HL-60 (cell line): ENCODE data around the gene WDFY1.

Experiments
- POLR2AphosphoS5 ChIP-seq: IDR thresholded peaks from 2 replicates; pipeline ENCODE4 v1.6.1; 2012; ENCODE audit warnings: low read depth
- TF ChIP-seq, protein P1 (sequence below): IDR thresholded peaks from one replicate; pipeline ENCODE4 v1.5.1; 2011; ENCODE audit warnings: low read length, control low read depth, inconsistent platforms; ENCODE audit not compliant: insufficient read depth

DNA sequence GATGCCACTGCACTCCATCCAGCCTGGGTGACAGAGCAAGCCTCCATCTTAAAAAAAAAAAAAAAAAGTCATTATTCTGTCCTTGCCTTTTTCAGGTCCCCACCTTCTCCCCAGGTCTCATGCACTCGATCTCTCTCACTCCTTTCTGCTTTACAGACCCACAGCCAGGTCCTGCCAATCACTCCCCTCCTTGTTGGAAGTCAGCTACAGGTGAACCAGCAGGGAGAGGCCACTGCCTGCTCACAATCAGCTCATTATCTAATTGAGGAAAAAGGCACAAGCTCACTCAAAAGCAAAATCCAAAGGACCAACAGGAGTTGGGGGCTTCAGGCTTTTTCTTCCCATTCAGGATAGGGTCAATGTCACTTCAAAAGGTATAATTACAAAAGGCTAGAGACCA is 2.0 kb downstream of the WDFY1 start:
- TF ChIP-seq, protein P1, sequence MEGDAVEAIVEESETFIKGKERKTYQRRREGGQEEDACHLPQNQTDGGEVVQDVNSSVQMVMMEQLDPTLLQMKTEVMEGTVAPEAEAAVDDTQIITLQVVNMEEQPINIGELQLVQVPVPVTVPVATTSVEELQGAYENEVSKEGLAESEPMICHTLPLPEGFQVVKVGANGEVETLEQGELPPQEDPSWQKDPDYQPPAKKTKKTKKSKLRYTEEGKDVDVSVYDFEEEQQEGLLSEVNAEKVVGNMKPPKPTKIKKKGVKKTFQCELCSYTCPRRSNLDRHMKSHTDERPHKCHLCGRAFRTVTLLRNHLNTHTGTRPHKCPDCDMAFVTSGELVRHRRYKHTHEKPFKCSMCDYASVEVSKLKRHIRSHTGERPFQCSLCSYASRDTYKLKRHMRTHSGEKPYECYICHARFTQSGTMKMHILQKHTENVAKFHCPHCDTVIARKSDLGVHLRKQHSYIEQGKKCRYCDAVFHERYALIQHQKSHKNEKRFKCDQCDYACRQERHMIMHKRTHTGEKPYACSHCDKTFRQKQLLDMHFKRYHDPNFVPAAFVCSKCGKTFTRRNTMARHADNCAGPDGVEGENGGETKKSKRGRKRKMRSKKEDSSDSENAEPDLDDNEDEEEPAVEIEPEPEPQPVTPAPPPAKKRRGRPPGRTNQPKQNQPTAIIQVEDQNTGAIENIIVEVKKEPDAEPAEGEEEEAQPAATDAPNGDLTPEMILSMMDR, result no peak
- TF ChIP-seq POLR2AphosphoS5, result no peak
